Measurements from ENCODE around the gene RUNX1. TPM values are rescaled to one million over a fixed set of nuclear protein-coding genes. Genes with fewer than 3 reads are reported as not detected.

Gene RUNX1
- total and polyA plus RNA-seq, 2 donors (not counting 1 experiment from before 2014, with no cell fraction given), result 26.3 to 73.0 TPM

DNA sequence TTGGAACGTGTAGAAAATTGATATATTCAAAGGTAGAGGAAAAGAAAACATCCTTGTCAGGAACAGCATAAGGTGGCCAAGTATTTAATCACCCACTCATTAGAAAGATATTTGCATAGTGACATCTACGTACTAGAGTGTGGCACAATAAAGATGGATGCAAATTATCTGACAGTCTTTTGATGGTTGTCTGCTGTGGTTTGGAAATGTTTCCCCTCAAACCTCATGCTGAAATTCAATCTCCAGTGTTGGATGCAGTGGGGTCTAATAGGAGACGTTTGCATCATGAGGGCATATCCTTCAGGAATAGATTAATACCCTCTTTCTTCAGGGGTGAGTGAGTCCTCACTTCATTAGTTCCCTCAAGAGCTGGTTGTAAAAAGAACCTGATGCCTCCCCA, 34.1 kb upstream of the RUNX1 start:
- H3K27ac Mint-ChIP-seq, result peak overlapping the region; percentile 1
- Histone ChIP-seq H2AFZ (ENCODE audit: insufficient read depth, low read depth, low read length, poor library complexity, severe bottlenecking) (no peak overlapping the region), H3K4me1 (ENCODE audit: control insufficient read depth in 2 of 2, insufficient read depth in 2 of 2, low read length in 2 of 2) (no peaks in the 10 kb centered on the region), H3K9ac (ENCODE audit: low read length) (no peak overlapping the region), H3K79me2 (ENCODE audit: control insufficient read depth, insufficient read depth, low read length) (no peaks in the 10 kb centered on the region), H3K4me3 (ENCODE audit: control extremely low read depth in 1 of 5, extremely low read depth in 1 of 5, insufficient read depth in 1 of 5, low read depth in 2 of 5, low read length in 4 of 5) (no peak overlapping the region), H3K9me3 (ENCODE audit: control extremely low read depth in 1 of 3, control insufficient read depth in 2 of 3, insufficient read depth in 1 of 3, low read length in 2 of 3) (peaks cover 0 to 3% (median 0%) of the 10 kb centered on the region in 3 donors), H3K36me3 (replicated peaks in 1 of 2; ENCODE audit: control extremely low read depth in 1 of 2, control insufficient read depth in 1 of 2, extremely low read depth in 1 of 2, insufficient read depth in 2 of 2, low read length in 1 of 2) (no peaks in the 10 kb centered on the region), H4K20me1 (ENCODE audit: control insufficient read depth, insufficient read depth, low read length, poor library complexity, severe bottlenecking) (no peaks in the 10 kb centered on the region), H3K27me3 (replicated peaks in 1 of 4; ENCODE audit: control extremely low read depth in 1 of 4, control insufficient read depth in 3 of 4, insufficient read depth in 4 of 4, low read length in 3 of 4) (peaks cover 0 to 3% (median 0%) of the 10 kb centered on the region in 4 experiments), H3K4me2 (replicated peaks; ENCODE audit: low read depth, low read length, poor library complexity, severe bottlenecking) (no peak overlapping the region), H3K27ac (ENCODE audit: low read length in 2 of 2) (no peak overlapping the region)
- no peaks in the 10 kb centered on the region for H3K4me1 Mint-ChIP-seq
- no peak overlapping the region for H3K4me3 Mint-ChIP-seq
- intact Hi-C loops (cut with micrococcal nuclease), result no loop called here
- CTCF ChIA-PET, result no interaction called here
- ATAC-seq (ENCODE audit: low read depth), result no peak
- H3K27me3 Mint-ChIP-seq, result peaks cover 11% of the 10 kb centered on the region
- H3K9me3 Mint-ChIP-seq (ENCODE audit: insufficient read depth), result no peaks in the 10 kb centered on the region
- WGBS (ENCODE audit: insufficient coverage), result 100% methylated on average over 1 of the region's 3 CpGs
- no peak for DNase-seq
- TF ChIP-seq EZH2 (IDR thresholded peaks at IDR 0.05; ENCODE audit: borderline replicate concordance, insufficient read depth, low read depth, low read length, poor library complexity, severe bottlenecking), result no peak
- TF ChIP-seq, protein P1, sequence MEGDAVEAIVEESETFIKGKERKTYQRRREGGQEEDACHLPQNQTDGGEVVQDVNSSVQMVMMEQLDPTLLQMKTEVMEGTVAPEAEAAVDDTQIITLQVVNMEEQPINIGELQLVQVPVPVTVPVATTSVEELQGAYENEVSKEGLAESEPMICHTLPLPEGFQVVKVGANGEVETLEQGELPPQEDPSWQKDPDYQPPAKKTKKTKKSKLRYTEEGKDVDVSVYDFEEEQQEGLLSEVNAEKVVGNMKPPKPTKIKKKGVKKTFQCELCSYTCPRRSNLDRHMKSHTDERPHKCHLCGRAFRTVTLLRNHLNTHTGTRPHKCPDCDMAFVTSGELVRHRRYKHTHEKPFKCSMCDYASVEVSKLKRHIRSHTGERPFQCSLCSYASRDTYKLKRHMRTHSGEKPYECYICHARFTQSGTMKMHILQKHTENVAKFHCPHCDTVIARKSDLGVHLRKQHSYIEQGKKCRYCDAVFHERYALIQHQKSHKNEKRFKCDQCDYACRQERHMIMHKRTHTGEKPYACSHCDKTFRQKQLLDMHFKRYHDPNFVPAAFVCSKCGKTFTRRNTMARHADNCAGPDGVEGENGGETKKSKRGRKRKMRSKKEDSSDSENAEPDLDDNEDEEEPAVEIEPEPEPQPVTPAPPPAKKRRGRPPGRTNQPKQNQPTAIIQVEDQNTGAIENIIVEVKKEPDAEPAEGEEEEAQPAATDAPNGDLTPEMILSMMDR (IDR thresholded peaks at IDR 0.05), result no peak
- POLR2A ChIA-PET, result no interaction called here

DNA sequence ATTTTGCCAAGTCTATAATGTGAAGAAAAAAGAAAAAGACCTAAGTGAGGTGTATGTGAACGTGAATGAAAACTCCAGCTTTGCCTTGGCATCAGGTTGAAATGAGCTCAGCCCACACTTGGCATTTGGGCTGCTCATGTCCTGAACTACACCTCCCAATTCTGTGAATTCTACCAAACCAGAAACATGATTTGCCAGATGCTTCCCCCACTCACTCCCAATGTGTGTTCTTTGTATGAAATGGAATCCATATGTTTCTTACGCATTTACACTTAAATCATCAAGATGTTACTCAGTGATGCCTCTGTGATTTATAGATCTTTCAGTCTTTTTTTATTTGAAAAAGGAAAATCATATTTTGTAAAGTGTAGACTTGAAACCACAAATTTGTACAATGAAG, 32.8 kb upstream of the RUNX1 start:
- Mint-ChIP-seq H3K4me1 (no peaks in the 10 kb centered on the region), H3K4me3 (no peak overlapping the region), H3K9me3 (ENCODE audit: insufficient read depth) (no peaks in the 10 kb centered on the region), H3K27ac (no peak overlapping the region), H3K27me3 (peaks cover 11% of the 10 kb centered on the region)
- peaks cover 0 to 3% (median 0%) of the 10 kb centered on the region in 3 donors for H3K9me3 ChIP-seq (ENCODE audit: control extremely low read depth in 1 of 3, control insufficient read depth in 2 of 3, insufficient read depth in 1 of 3, low read length in 2 of 3)
- H3K9ac ChIP-seq (ENCODE audit: low read length), result no peak overlapping the region
- no peak for ATAC-seq (ENCODE audit: low read depth)
- no peaks in the 10 kb centered on the region for H3K4me1 ChIP-seq (ENCODE audit: control insufficient read depth in 2 of 2, insufficient read depth in 2 of 2, low read length in 2 of 2)
- H3K36me3 ChIP-seq (replicated peaks in 1 of 2; ENCODE audit: control extremely low read depth in 1 of 2, control insufficient read depth in 1 of 2, extremely low read depth in 1 of 2, insufficient read depth in 2 of 2, low read length in 1 of 2), result no peaks in the 10 kb centered on the region
- no peaks in the 10 kb centered on the region for H4K20me1 ChIP-seq (ENCODE audit: control insufficient read depth, insufficient read depth, low read length, poor library complexity, severe bottlenecking)
- no peaks in the 10 kb centered on the region for H3K79me2 ChIP-seq (ENCODE audit: control insufficient read depth, insufficient read depth, low read length)
- no peak overlapping the region for H2AFZ ChIP-seq (ENCODE audit: insufficient read depth, low read depth, low read length, poor library complexity, severe bottlenecking)
- no peak overlapping the region for H3K4me3 ChIP-seq (ENCODE audit: control extremely low read depth in 1 of 5, extremely low read depth in 1 of 5, insufficient read depth in 1 of 5, low read depth in 2 of 5, low read length in 4 of 5)
- H3K4me2 ChIP-seq (replicated peaks; ENCODE audit: low read depth, low read length, poor library complexity, severe bottlenecking), result no peak overlapping the region
- H3K27me3 ChIP-seq (replicated peaks in 1 of 4; ENCODE audit: control extremely low read depth in 1 of 4, control insufficient read depth in 3 of 4, insufficient read depth in 4 of 4, low read length in 3 of 4), result peaks cover 0 to 3% (median 0%) of the 10 kb centered on the region in 4 experiments
- intact Hi-C loops (cut with micrococcal nuclease), result no loop called here
- DNase-seq, result no peak
- H3K27ac ChIP-seq (ENCODE audit: low read length in 2 of 2), result no peak overlapping the region
- ChIA-PET CTCF (no interaction called here), POLR2A (no interaction called here)
- WGBS (ENCODE audit: insufficient coverage), result no CpG with 5 or more reads among the region's 2 CpGs
- no peak for TF ChIP-seq EZH2 (IDR thresholded peaks at IDR 0.05; ENCODE audit: borderline replicate concordance, insufficient read depth, low read depth, low read length, poor library complexity, severe bottlenecking)
- TF ChIP-seq, protein P1 (IDR thresholded peaks at IDR 0.05), result no peak

All from B cell (primary cell).